Transverse colon (tissue), 4 donors: ENCODE results near the gene PDK2.

Experiments
- CTCF ChIP-seq, 5 experiments: fragments of 200-600 bp in 3 of 5; fragments of 450-650 bp in 2 of 5; sonication (generic) in 3 of 5; IDR thresholded peaks; 1 replicate in 2 of 5; 2 replicates in 3 of 5; pipeline ENCODE4 v1.5.1; 2016 to 2017; ENCODE audit warnings: antibody characterized with exemption in 5 of 5, inconsistent platforms in 3 of 5, mild to moderate bottlenecking in 2 of 5, moderate library complexity in 1 of 5
- POLR2A ChIP-seq: fragments of 450-650 bp; IDR thresholded peaks from one replicate; pipeline ENCODE4 v1.6.1; 2016; ENCODE audit warnings: antibody characterized with exemption, mild to moderate bottlenecking, moderate library complexity
- POLR2AphosphoS5 ChIP-seq, 3 donors: sonication (generic); formaldehyde crosslinking; IDR thresholded peaks; one replicate each; pipeline ENCODE4 v1.6.1; 2016; ENCODE audit warnings: antibody characterized with exemption in 3 of 3

GRCh38 chr17:50058296-50058953 is 36.7 kb upstream of the PDK2 start:
- TF ChIP-seq CTCF (IDR thresholded peaks at IDR 0.05) = no peak
- TF ChIP-seq POLR2A = no peak
- peak; percentile 41 to 85 (median 55) for TF ChIP-seq POLR2AphosphoS5 (IDR thresholded peaks at IDR 0.05)
